Activated CD8-positive, alpha-beta memory T cell treated with anti-CD3 and anti-CD28 coated beads, Interleukin-2, amount 50 U/mL, for 4 hours (primary cell): ENCODE results near the gene KCNMA1.

Source experiments
- DNase-seq: peaks from one replicate; pipeline ENCODE4 v3.0.0-alpha.2; 2020

KCNMA1 gene

GRCh38 chr10:77252380-77253146, 385.0 kb downstream of the KCNMA1 start:
- DNase-seq: no peak

GRCh38 chr10:77251297-77252013, 386.2 kb downstream of the KCNMA1 start:
- peak; percentile 17 for DNase-seq

GRCh38 chr10:77249901-77250459, 387.6 kb downstream of the KCNMA1 start:
- DNase-seq: no peak

- DNase-seq: no peak
Observed at GRCh38 chr10:77248104-77248790, 389.4 kb downstream of the KCNMA1 start.

GRCh38 chr10:77247031-77247990, 390.3 kb downstream of the KCNMA1 start:
- DNase-seq: no peak

GRCh38 chr10:77245953-77246352, 391.7 kb downstream of the KCNMA1 start:
- no peak for DNase-seq

- no peak for DNase-seq
Observed at GRCh38 chr10:77244746-77245145, 392.9 kb downstream of the KCNMA1 start.

- DNase-seq: no peak
Observed at GRCh38 chr10:77244286-77244685, 393.3 kb downstream of the KCNMA1 start.

- no peak for DNase-seq
Observed at GRCh38 chr10:77241350-77241725, 396.3 kb downstream of the KCNMA1 start.

GRCh38 chr10:77240706-77241349, 396.8 kb downstream of the KCNMA1 start:
- DNase-seq: no peak

- no peak for DNase-seq
Observed at GRCh38 chr10:77240041-77240652, 397.5 kb downstream of the KCNMA1 start.

- no peak for DNase-seq
Observed at GRCh38 chr10:77237120-77237519, 400.5 kb downstream of the KCNMA1 start.

- DNase-seq: no peak
Observed at GRCh38 chr10:77236700-77237099, 400.9 kb downstream of the KCNMA1 start.

- no peak for DNase-seq
Observed at GRCh38 chr10:77236029-77236428, 401.6 kb downstream of the KCNMA1 start.

GRCh38 chr10:77234599-77234998, 403.0 kb downstream of the KCNMA1 start:
- no peak for DNase-seq

GRCh38 chr10:77233466-77233865, 404.1 kb downstream of the KCNMA1 start:
- no peak for DNase-seq

- no peak for DNase-seq
Observed at GRCh38 chr10:77231884-77232610, 405.6 kb downstream of the KCNMA1 start.

GRCh38 chr10:77231375-77231774, 406.2 kb downstream of the KCNMA1 start:
- DNase-seq: no peak

- no peak for DNase-seq
Observed at GRCh38 chr10:77230194-77230593, 407.4 kb downstream of the KCNMA1 start.

- DNase-seq: no peak
Observed at GRCh38 chr10:77229704-77230103, 407.9 kb downstream of the KCNMA1 start.

GRCh38 chr10:77228559-77228958, 409.0 kb downstream of the KCNMA1 start:
- no peak for DNase-seq
